GM23248 (cell line): ENCODE measurements around the gene PTGDR.

ENCODE experiments used
- EZH2 ChIP-seq: fragments of 200-600 bp; sonication (generic); IDR thresholded peaks from 2 replicates; pipeline ENCODE4 v1.6.1; 2018; ENCODE audit warnings: antibody characterized with exemption, mild to moderate bottlenecking; ENCODE audit not compliant: insufficient read depth, poor library complexity, severe bottlenecking
- EZH2phosphoT487 ChIP-seq: fragments of 200-600 bp; sonication (generic); IDR thresholded peaks from 2 replicates; pipeline ENCODE4 v1.6.1; 2018; ENCODE audit warnings: antibody characterized with exemption, moderate library complexity, mild to moderate bottlenecking, low read depth; ENCODE audit not compliant: insufficient read depth

DNA sequence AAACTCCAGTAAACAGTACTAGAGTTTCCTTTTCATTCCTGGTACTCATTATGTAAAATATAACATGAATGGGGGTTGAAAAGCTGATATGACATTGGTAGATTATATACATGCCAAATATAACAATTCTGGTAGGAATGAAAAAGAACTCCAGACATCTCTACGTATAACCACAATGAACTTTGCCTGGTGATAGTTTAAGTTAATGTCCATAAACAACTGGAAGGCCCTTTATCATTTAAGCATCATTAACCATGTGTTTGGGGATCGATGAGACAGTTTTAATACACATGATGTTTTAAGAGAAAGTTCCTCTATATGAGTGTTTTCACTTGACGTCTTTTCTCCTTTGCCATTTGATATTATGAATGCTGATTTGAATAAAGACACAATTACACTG lies 52.4 kb downstream of the PTGDR start:
- no peak for TF ChIP-seq EZH2
- TF ChIP-seq EZH2phosphoT487: no peak
